CD4-positive, alpha-beta T cell treated with Interleukin-6 for 4 hours (primary cell): Measurements from ENCODE around the gene EVPL.

ENCODE experiments used
- DNase-seq: peaks from one replicate; pipeline ENCODE4 v3.0.0-alpha.2; 2020; ENCODE audit warnings: mixed read lengths

EVPL gene

DNA sequence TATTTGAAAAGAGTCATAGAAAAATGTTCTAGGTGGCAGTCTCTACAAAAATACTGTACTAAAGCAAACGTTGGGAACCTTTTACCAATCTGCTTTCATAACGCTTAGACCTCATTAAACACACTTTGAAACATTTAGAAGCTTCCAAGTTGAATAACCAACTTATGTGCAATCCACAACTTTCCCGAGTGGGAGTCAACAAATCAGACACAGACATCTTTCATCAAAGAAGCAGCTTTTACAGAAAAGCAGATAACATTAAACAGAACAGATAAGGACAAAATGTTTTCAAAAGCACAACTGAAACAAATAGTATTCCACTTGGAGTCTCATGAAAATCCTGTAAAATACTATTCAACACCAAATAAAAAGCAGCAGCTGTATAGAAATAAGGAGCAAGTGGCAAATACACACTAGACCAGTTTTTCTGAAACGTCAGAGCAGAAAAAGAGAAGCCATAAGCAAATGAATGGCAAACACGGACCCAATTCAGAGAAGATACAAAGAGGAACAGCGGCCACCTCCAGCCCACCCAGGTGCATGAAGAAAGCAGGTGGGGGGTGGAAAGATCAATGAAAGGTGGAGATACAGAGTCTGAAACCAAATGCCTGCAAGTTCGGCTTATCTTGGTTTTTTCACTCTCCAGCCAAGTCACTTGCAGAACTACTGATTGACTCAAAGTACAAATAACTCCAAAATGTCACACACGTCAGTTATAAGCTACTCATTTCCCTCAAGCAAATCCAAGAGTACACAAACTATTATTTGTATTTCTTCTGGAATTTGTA is 67.9 kb downstream of the EVPL start:
- no peak for DNase-seq
